HG03521 (cell line): Measurements from ENCODE around the gene MED23.
A peak's percentile ranks its signal among the peaks of the same experiment; 100 is the strongest.
"Not testable (repeated sequence)": the region's sequence is repeated elsewhere in the genome, so short reads cannot be mapped to it uniquely, and the experiment has no call there.

Source experiments
- ATAC-seq: cut with Tn5 transposase; IDR thresholded peaks from one replicate; pipeline ENCODE4 v1.9.1; 2021; ENCODE audit warnings: mild to moderate bottlenecking, moderate library complexity; ENCODE audit not compliant: unreplicated experiment

MED23 gene

DNA sequence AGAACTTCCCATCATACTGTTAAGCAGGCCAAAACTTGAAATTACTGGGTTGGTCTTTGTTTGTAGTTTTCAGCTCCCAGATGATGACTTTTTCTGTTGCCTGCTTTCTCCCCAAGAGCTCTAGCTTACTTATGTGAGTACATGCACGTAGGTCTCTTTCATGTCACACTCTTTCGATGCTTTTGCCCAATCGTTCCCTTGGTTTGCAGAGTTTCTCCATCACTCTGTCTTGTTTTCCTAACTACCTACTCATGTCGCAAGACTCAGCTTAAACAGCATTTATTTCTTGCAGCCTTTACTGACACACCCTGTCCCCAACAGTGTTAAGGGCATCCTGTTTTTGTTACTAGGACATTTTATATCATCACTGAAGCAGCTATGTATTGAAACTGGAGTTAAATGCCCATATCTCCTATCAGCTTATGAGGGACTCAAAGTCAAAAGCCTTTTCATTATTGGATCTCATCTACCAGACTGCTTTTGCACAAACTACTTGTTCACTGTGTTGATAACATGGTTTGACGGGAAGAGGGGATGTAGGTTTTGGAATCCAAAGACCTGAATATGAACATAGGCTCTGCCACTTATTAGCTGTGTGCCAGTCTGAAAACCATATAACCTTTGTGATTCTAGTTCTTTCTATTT, 52.1 kb downstream of the MED23 start:
- no peak for ATAC-seq

DNA sequence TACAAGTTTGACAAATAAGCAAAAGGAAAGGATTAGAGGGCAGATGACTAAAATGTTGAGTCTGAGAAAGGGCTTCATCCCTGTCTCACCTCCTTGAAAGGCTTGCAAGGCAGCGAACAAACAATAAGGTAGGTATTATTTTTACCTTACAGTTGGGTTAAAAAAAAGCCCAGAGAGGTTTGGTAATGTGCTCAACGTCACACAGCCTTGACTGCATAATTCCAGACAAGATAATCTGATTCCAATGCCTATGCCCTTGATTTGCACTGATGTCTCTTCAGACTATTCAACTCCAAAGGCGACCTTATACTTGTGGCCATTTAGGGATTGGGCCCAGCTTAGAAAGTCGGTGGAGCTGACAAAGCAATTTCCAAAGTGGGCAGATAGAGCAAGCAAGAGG, 53.4 kb downstream of the MED23 start:
- ATAC-seq: no peak

DNA sequence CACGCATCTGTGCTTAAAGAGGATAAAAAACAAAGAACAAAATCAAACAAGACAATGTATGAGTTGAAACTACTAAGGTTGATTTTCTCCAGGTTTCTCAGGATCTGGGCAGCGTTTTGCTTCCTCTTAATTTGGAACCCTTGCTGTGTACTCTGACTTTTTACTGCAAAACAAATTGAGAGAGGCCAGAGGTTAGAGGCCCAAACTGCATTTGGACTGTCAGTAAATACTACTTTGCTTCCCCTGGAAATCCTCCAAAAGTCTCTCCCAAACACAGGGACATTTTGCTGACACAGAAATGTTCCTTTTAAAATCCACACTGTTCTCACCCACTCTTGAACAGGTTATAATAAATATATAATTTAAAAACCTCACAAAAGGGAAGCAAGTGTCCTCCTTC, 53.9 kb downstream of the MED23 start:
- no peak for ATAC-seq

DNA sequence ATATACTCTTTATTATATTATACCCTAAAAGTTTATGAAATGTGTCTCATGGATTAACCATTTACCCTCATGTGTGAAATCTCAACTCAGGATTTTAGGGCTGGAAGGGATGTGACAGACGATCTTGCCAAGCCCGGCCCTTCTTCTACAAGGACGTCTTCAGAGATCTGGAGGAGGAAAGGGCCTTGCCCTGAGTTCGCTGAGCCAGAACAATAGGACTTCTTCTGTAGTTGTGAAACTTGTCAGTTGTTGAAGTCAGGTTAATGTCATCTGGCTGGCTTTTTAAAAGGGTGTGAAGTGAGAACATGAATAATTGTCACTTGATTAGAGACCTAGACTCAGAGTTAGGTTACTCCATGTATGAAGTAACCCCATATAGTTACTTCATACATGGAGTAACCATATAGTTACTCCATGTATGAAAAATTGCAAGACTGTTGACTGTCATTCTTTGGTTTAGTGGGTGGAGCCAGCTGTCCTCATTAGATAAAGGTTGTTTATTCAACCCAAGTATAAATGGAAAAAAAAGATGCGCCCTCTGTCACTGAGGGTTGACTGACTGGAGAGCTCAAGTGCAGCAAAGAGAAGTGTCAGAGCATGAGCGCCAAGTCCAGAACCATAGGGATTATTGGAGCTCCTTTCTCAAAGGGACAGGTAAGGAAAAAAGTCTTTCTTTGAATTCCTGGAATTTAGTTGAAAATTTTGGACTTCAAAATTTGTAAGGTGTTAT, 55.2 kb downstream of the MED23 start, which contains the start of gene ARG1:
TSS of gene ARG1 (plus strand) at position 541 of the 730 bp plus-strand sequence. CDS start at position 598, 57 bp downstream.
- no peak for ATAC-seq

DNA sequence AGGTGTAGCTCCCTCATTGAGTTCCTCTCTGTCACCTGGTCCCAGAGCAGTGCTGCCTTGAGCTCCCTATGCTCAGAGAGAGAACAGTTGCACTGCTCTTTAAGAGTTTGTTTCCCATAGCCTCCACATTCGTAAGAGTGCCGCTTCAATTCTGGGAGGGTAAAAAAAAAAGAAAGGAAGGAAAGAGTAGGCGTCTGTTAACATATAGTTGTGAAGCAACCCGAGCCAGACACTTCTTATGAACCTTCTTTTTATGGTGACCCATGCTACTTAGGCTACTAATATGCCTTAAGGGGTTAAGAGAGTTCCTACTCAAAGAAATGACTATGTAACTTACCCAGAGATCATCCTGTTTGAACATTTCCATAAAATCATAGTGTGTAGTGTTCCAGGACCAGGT, 59.3 kb downstream of the MED23 start:
- no peak for ATAC-seq

DNA sequence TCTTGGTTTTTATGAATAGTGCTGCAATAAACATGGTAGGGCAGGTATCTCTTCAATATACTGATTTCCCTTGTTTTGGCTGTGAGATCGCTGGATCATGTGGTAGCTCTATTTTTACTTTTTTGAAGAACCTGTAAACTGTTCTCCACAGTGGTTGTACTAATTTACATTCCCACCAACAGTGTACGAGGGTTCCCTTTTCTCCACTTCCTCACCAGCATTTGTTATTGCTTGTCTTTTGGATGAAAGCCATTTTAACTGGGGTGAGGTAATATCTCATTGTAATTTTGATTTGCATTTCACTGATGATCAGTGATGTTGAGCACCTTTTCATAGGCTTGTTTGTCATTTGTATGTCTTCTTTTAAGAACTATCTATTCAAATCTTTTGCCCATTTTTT, 63.0 kb downstream of the MED23 start:
- ATAC-seq: no peak

DNA sequence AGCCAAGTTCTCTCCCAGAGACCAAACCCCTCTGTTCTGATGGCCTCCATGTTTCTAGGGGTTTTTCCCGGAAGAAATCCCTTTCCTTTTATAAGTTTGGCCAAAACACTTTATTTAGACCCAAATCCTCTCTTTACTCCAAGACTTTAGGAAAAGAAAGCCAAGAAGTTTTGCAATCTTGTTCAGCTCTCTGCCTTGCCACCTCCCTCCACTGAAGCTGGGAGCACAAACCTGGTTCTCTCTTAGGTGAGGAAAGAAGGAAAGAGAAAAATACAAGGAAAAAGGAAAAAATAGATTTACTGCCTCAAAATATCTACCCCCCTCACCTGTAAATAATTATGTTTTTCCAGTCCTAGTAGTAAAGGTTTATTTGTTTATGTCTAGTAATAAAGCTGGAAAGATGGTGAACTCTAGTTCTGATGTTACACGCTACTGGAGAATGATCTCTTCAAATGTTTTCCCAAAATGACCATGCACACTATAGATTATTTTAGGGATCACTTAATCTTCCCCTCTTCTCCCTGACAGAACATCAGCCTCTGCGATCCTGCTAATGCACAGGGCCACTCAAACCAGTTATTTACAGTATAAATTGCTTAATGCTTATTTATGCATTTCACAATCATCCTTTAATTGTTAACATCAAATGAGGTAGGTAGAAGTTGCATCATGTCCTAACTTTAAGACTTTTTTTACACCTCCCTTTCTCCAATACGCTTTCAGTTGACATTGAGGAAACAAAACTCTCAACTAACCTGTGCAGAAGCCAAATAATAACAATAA, 65.9 kb downstream of the MED23 start:
- ATAC-seq: no peak

DNA sequence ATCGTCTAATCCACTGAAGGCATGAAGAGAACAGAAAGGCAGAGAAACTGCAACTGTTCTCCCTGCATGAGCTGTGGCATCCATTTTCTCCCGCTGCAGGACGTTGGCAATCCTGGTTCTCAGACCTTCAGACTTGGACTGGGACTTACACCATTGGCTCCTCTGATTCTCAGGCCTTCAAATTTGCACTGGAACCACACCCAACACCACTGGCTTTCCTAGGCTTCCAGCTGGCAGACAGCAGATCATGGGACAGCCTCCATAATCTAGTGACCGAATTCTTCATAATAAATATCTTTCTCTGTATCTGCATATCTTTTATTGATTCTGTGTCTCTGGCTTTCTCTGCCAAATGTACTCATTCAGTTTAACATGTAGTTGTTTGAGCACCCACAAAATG, 69.1 kb downstream of the MED23 start:
- no peak for ATAC-seq

DNA sequence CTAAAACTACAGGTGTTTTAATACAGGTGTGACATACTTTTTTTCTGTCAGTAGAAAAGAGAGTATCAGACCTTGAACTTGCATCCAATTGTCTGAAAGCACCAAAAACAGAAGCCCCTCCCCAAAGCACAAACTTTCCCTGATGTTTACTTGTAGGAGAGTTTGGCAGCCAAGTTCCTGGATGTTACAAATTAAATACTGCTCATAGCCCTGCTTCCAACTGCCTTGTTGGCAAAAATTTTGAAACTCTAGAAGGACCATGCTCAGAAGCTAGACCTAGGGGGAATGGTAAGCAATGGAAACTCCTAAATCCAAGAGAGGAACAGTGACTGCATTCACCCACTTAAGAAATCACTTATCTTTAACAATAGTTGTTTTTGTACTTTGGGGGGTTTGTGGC, 72.0 kb downstream of the MED23 start:
- ATAC-seq: no peak

DNA sequence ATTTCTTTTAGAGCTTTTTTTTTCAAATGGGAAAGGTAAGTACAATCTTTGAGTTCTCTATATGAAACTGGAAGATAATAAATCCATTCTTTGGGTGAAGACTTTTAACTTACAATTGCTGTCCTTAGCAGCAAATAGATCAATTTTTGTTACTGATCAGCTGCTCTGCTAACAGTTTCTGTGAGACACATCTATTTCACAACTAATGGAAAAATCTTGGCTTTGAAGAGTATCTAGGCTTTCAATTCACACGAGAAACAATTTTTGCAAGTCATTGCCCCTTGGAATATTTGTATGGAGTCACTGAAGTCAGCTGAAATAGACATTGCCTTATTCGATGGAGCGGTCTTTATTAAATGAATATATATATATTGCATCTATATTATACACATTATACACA, 75.5 kb downstream of the MED23 start:
- no peak for ATAC-seq

DNA sequence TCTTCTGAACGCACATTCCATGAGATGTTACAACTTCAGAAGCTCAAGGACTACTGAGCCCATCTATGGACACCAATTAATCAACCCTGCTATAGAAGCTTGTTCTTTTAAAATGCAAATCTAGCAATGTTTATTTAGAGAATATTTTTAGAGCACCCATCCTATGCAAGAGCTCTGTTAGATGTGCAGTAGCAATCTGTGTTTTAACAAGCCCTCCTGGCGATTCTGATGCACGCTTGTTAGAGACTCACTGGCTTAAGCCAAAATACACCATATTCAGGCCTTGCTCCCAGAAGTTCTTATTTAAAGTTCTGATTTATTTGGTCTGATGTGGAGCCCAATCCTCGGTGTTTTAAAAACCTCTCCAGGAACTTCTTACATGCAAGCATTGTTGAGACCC, 76.1 kb downstream of the MED23 start:
- ATAC-seq: no peak

DNA sequence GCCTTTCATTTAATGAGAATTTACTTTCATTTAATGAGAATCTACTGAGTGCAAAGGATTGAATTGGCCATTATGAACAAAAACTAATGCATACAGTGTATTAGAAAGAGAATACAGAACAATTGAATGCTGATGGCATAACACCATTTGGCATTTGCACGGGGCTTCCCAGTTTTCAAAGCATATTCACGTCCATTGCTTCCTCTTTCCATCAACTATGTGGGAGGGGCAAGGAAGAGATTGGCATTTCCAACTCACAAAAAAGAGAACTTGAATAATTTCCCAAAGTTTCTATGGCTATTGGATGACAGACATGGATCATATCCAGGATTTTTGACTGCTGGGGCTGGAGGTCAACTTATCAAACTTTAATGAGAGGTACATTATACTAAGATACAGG, 78.2 kb downstream of the MED23 start:
- ATAC-seq: no peak

DNA sequence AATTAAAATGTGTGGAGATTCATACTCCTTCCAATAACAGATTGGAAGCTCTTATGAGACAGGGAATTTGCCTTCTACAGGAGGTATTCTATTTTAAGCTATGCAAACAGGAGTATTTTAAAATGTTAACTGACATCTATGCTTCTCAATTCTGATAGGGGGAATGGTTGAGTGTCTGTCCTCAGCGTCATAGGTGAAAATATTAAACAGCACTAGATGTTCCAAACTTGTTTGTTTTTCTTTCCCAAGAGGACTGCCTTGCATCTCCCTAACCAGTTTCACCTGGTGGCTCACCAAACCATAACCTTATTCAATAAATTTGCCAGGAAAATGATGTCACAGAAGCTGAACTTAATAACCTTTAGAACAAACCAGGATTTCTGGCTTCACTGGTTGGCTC, 79.6 kb downstream of the MED23 start:
- ATAC-seq: no peak

DNA sequence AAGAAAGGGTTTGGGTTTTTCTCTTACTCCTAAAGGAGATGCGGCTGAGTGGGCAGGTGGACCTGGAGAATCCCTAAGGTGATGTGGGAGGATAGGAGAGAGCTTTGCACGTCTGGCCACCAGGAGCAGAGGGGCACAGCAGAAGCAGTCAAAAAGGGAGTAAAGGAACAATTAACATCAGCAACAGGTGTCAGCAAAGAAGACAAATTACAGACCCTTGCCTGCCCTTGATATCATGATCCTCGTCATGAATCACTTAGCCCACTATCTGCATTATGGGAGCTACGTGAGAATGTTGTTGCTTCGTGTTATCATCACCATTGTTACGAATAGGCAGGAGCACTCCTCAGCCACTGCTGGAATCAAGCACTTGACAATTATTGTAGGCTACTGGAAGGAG, 80.6 kb downstream of the MED23 start:
- ATAC-seq: no peak

DNA sequence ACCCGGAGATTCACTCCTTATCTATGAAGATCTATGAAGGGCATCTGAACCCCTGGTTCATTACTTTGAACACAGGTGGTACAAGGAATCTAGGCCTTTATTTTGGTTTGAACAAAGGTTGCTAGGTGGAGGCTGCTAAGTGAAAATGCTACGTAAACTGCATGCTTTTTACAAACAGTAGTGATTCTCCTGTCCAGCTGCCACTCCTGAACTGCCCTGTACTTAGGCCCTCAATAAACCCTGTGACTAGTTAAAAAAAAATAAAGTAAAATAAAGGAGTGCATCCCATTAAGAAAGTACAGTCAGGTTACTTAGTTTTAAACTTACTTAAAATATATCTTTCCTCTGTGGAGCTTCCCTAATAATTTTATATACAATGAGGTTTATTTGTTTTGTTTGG, 82.7 kb downstream of the MED23 start:
- ATAC-seq: no peak

DNA sequence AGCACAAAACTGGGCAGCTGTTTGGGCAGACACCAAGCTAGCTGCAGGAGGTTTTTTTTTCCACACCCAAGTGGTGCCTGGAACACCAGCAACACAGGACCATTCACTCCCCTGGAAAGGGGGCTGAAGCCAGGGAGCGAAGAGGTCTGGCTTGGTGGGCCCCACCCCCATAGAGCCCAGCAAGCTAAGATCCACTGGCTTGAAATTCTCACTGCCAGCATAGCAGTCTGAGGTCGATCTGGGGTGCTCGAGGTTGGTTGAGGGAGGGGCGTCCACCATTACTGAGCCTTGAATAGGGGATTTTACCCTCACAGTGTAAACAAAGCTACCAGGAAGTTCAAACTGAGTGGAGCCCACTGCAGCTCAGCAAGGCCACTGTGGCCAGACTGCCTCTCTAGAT, 89.4 kb downstream of the MED23 start:
- ATAC-seq: not testable (repeated sequence)

DNA sequence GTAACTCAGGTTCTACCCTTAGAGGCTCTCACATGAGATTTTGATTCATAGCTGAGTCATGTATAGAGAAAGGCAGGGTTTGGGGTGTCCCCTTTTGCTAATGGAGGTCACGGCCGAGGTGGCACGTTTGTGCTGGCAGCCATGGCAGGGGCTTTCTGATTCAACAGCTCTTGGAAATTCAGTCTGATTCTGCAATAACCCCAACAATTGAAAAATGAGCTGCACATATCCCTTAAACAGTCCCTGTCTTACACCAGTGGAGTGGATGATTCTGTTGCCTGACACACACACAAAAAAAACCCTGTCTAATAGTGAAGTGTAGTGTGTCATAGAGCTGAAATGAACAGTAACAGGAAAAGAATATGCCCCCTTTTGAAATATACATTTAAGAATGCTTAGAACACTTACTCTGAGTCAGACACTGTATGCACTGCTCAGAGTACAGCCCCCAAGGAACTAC, 95.4 kb downstream of the MED23 start:
- ATAC-seq: peak; percentile 55

DNA sequence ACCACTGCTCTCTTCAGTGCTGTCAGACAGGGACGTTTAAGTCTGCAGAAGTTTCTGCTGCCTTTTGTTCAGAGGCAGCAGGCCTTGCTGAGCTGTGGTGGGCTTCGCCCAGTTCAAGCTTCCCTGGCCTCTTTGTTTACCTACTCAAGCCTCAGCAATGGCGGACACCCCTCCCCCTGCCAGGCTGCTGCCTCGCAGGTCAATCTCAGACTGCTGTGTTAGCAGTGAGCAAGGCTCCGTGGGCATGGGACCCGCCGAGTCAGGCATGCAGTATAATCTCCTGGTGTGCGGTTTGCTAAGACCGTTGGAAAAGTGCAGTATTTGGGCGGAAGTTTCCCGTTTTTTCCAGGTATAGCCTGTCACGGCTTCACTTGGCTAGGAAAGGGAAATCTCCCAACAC, 96.4 kb downstream of the MED23 start:
- ATAC-seq: not testable (repeated sequence)

DNA sequence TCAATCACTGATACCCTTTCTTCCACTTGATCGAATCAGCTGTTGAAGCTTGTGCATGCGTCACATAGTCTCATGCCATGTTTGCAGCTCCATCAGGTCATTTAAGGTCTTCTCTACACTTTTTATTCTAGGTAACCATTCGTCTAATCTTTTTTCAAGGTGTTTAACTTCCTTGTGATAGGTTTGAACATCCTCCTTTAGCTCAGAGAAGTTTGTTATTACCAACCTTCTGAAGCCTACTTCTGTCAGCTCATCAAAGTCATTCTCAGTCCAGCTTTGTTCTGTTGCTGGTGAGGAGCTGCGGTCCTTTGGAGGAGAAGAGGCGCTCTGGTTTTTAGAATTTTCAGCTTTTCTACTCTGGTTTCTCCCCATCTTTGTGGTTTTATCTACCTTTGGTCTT, 97.1 kb downstream of the MED23 start:
- not testable (repeated sequence) for ATAC-seq

DNA sequence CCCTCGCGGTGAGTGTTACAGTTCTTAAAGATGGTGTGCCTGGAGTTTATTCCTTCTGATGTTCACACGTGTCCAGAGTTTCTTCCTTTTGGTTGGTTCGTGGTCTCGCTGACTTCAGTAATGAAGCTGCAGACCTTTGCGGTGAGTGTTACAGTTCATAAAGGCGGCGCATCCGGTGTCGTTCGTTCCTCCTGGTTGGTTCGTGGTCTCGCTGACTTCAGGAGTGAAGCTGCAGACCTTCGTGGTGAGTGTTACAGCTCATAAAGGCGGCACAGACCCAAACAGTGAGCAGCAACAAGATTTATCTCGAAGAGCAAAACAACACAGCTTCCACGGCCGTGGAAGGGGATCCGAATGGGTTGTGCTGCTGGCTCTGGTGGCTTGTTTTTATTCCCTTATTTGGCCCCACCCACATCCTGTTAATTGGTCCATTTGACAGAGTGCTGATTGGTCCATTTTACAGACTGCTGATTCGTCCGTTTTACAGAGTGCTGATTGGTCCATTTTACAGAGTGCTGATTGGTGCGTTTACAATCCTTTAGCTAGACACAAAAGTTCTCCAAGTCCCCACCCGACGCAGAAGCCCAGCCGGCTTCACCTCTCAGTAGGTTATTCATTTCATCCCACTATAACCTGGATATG, 103.2 kb downstream of the MED23 start:
- ATAC-seq: no peak

DNA sequence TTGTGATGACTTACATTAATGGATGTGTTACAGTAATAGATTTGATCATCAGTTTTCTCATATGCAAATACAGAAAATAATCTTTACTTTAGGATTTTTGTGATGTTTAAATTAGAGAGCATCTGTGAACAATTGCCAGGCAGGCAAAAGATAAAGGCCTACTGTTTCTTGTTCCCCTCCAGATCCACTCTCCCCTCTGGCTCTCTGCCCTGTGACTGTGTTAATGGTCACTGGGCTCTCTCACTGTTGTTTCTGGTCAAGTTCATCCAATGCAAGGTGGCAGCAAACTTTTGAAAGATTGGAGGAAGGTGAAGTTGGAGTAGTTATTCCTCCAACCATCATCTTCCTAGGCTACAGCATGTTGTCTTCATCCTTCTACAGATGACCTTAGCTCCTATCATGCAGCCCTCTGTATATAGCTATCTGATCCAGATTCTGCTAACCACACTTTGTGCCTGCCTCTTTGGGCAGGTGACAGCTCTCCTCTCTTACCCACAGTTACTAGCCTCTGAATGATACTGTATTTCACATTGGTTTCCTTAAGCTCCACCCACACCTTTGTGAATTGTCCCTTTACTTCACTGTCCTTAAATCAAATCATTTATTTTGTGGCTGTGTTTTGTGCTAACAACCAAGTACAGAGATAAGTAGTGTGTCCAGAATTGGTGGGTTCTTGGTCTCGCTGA, 103.9 kb downstream of the MED23 start:
- ATAC-seq: no peak
